ENCODE data around the gene HCFC1.
A peak's percentile ranks its signal among the peaks of the same experiment; 100 is the strongest.

Gene HCFC1

DNA sequence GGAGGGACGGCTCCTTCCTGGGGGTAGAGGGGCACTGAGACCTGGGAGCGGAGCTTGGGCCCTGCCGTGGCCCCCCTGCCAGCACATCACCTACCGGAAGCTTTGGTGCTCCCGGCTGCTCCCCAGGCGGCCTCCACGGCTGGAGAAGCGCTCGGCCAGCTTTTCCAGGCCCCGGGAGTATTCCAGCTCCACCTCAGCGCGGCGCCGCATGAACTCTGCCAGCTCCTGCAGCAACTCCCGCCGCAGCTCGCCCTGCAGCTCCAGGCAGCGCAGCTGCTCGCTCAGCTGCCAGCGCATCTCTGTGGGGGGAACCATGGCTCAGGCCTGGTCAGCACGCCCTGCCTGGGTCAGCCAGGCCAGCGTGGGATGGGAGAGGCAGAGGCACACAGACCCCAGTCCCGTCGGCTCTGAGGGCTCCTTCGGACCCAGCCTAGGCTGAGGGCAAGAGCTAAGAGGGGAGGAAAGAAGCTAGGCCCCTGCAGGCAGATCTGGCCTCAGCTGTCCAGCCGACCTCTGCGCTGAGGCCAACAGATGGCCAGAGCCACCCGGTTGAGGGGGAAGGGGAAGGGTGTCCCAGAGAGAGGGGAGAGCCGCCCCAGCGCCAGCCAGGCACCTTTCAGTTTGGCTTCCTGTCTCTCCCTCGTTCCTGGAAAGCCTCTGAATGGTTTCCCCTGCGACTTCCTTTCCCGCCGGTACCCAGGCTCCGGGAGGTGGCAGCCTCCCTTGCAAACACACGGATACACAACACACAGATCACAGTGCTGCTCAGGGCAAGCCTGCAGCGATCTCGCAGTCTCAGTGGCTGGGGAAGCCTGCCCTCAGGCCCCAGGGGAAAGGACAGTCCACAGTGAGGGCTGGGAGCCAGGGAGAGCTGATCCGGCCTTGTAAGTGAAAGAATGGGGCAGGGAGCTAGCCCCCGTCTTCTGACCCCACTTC, 49.8 kb downstream of the HCFC1 start:
- DNase-seq: no peak

DNA sequence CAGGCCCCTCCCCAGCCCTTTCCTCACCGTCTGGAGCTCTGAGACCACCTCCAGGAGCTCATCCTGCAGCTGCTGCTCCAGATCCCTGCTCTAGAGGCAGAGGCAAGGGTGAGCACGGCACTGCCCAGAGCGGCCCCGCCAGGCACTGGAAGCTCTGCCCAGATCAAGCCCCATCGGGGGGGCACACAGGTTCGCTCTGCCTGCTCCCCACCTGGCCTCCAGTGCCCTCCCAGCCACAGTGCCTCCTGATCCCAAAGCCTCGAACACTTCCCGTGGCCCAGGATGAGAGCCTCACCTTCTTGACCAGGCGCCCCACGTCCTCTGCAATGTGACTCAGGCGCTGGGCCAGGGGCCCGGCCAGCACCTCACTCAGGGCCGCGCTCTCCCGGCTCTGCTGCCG, 50.5 kb downstream of the HCFC1 start:
- DNase-seq: no peak

- DNase-seq: no peak
These were observed 51.1 kb downstream of the HCFC1 start for GRCh38 chrX:153920546-153920945.

DNA sequence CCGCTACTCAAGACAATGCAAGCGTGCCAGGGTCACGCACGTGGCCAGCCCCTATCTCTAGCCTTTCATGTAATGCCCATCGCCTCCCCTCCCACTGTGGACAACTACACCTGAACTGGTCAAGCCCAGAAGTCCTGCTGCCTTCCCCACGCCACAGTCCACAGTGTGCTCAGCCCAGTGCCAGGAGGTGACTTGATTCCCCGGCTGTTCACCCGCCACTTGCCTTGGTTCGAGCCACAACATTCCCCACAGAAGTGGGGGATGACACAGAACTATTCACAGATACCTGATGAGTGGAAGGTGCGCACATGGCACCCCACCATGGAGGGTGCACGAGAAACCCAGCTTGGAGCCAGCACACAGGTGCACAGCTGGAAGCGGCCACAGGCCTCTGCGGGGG, 52.3 kb downstream of the HCFC1 start:
- DNase-seq: no peak

DNA sequence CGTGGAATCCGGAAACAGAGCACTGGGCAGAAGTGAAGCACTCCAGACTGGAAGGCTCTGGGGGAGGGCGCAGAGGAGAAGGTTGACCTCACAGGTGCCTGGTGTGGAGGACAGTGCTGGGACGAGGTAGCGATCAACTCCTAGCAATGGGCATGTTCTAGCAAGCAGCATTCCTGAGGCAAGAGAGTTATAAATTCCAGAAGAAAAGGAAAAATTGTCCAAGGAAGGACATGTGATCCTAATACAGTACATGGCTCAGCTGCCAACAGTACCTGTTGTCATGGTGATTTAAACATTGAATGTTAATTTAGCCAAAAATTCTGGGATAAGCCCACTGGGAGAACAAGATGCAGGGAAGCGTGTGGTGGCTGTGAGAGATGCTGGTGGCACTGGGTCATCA, 53.7 kb downstream of the HCFC1 start:
- DNase-seq: no peak

DNA sequence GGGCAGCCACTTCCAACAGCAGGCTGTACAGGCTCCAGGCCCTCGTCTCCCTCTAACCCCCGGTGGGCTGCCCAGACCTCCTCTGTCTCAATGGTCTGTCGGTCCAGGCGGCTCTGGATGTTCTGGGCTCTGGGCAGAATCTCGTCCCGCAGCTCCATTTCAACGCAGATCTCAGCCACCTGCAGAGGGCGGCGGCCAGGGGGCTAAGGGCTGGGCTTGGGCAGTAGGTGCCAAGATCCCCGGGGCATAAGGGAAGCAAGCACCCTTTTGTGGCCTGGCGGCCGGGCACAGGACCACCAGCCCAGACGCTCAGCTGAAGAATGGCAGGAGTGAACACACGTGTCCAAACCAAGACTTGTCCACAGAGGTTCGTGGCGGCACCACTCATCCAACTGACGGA, 57.9 kb downstream of the HCFC1 start:
- DNase-seq: no peak

DNA sequence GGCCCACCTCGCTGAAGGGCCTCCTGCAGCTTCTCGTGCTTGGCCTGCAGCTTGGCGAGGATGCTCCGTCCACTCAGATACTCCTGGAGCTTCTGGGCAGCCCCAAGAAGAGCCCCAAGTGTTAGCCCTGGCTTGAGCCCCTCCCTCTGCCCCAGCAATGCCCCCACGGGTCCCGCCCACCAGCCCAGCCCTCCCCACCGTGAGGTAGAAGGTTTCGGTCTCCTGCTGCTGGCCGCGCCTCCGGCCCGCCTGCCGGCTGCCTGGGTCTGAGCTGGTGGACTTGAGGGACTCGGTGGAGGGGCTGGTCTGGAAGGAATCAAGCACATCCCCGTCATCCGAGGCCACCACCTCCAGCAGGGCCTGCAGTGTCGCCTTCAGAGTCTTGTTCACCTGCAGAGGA, 58.4 kb downstream of the HCFC1 start:
- no peak for DNase-seq

- DNase-seq: no peak
These were observed 59.8 kb downstream of the HCFC1 start for GRCh38 chrX:153911798-153912197.

- DNase-seq: no peak
These were observed 61.2 kb downstream of the HCFC1 start for GRCh38 chrX:153910446-153910845.

DNA sequence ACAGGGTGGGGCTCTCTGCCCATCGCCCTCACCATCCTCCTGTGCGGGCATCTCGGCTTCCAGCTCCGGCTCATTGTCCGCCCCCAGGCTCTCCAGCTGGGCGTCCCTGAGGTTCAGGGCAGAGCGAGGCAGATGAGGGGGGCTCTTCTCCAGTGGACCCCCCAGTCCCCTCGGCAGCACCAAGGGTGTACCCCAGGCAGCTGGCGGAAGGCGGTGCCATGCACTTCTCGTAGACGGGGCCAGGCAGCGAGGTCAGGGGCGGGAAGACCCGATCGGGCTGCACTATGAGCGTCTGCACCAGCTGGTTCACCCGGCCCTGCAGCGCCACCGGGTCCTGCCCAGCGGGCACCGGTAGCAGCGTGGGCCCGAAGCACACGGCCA, 61.6 kb downstream of the HCFC1 start:
- no peak for DNase-seq

GRCh38 chrX:153909024-153909979, 62.3 kb downstream of the HCFC1 start:
- no peak for DNase-seq

GRCh38 chrX:153908219-153908860, 63.3 kb downstream of the HCFC1 start:
- DNase-seq: no peak

DNA sequence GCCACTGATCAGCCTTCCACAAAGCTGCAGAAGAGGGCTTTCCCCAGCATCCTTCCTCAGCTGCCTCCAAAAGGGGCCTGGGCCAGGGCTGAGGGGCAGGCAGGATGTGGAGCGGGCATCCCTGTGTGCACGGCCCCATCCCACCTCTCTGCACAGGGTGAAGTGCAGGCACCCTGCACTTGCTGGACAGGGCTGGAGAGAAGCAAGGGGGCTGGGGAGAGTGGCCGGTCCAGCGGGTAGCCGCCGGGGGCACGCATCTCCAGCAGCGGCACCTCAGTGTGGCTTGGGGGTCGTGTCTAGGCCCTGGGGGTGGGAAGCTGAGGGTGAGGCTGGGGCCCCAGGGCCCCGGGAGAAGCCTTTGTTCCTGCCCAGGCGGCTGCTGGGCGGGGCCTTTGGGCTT, 64.2 kb downstream of the HCFC1 start:
- DNase-seq: no peak

GRCh38 chrX:153906126-153906917, 65.3 kb downstream of the HCFC1 start:
- DNase-seq: peak; percentile 31

GRCh38 chrX:153905481-153906095, 66.0 kb downstream of the HCFC1 start:
- DNase-seq: no peak

DNA sequence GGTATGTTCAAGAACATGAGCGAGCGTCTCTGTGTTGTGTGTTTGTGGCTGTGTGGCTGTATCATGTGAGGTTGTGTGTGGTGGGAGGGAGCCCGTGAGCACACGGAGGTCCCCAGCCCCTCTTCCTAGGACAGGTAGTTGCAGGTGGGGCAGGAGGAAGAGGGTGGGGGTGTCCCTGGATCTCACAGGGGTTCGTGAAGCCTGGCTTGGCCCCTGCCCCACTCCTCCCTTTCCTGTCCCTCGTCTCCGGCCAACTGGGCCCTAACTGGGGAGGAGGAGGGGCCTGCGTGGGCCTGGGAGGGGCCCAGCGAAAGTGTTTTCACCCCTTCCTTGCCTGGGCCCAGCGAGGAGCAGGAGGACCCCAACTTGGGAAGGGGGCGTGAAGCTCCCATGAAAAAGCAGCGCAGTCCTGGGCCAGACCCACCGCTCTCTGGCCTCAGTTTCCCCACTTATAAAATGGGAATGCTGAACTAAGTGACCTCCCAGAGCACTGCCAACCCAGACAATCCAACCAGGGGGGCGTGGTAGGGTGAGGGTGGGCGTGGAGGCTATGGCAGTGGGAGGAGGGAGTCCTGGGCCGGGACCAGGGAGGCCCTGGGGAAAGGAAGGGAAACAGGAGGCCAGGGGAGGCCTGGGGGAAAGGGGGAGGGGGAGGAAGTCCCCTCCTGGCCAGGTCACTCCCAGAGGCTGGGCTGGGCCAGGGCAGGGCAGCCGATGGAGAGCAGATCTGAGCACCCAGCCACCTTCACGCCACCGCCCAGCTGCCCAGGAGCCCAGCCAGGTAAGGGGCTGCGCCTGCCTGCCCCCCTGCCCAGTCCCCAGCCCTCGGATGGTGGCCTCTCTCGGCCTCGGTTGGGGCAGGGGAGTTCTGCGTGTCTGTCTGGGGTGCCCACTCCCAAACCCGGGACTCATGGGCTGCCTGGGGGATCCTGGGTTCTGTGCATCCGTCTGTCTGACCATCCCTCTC, 67.3 kb downstream of the HCFC1 start, which contains the start of gene AVPR2:
AVPR2 (plus strand) TSS at position 683 of the 967 bp plus-strand sequence. CDS start 473 bp downstream, outside the sequence.
- no peak for DNase-seq

DNA sequence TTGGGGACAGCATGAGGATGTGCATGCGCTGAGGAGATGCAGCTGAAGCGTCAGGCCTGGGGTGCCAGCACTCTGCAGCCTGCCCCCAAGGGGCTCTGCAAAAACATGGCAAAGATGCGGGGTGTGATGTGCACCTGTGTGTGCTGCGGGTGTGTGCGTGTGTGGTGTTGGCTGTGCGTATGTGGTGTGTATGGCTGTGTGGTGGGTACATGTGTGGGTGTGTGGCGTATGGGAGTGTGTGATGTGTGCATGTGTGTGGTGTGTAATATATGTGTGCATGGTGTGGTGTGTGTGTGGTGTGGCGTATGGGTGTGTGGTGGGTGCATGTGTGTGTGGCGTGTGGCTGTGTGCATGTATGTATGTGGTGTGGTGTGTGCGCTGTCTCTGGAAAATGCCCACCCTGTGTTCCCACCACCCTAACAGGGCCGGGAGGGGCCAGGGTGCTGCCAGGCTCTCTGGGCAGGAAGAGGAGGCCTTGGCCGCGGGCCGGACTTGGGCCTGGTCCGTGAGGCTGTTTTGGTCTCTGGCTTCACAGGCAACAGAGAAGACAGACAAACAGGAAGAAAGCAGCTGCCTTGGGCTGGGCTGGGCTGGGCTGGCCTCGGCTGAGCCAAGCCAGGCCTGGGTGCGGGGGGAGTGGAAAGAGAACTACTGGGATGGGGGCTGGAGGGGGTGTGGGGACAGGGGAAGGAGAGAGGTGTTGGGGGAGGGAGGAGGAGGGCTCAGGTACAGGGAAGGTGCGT, 68.2 kb downstream of the HCFC1 start:
- no peak for DNase-seq

- DNase-seq: no peak
These were observed 69.2 kb downstream of the HCFC1 start for GRCh38 chrX:153902385-153902784.

GRCh38 chrX:153901753-153902140, 69.9 kb downstream of the HCFC1 start:
- DNase-seq: no peak

All from CD4-positive, alpha-beta T cell treated with Interleukin-10 for 1 hour (primary cell).